ENCODE measurements around the gene ZNF22. TPM values are rescaled to one million over a fixed set of nuclear protein-coding genes. Genes with fewer than 3 reads are reported as not detected.

ZNF22 gene
- total RNA-seq, 1 donor from 2014 or later, result 1.6 TPM

DNA sequence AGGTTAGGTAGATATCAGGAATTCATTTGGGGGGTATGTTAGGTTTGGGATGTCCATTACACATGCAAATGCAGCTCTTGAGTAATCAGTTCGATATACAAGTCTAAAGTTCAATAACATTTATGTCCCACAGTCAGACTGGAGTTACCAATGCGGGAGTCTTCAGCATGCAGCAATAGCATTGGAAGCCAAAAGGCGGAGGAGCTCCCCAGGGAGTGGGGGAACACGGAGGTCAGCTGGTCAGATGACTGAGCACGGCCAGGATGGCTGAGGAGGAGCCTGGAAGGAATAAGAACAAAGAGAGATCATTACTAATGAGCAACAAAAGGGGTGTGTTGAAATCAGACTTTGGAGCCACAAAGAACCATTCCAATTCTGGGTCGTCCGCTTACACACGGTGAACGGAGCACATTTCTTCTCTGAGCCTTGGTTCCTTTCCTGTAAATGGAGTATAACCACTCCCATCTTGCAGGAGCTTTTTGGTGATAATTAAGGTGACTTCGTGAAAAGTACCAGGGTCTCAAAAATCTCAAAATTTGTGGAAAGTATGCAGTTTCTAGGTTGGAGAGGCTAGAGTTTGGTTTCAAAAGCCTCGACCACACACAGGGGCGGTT lies 478 bp upstream of the ZNF22 start:
- intact Hi-C loops (cut with DNase I), result loop anchor here (2.0 to 10.0 kb wide), 3 partner anchors 67 to 672 kb away; partner anchors contain the start of gene ZFAND4
- peak in 1 of 2 donors; percentile 88 for DNase-seq (ENCODE audit: low spot score in 2 of 2)
- Histone ChIP-seq H3K4me1 (peaks cover 7 to 49% of the 10 kb centered on the region in 2 donors), H3K4me3 (peak overlapping the region; percentile 74), H3K27ac (peak overlapping the region; percentile 90 to 93), H3K27me3 (no peaks in the 10 kb centered on the region), H3K9me3 (no peaks in the 10 kb centered on the region), H3K36me3 (peaks cover 0 to 20% of the 10 kb centered on the region in 2 donors)
- no peak for TF ChIP-seq CTCF (IDR thresholded peaks at IDR 0.05)

- intact Hi-C loops (cut with DNase I), result loop anchor here (1.0 to 10.0 kb wide), 5 partner anchors 23 to 671 kb away; partner anchors contain the start of genes DEPP1, RASSF4 and ZFAND4
- peak in 1 of 3 experiments; percentile 11 for TF ChIP-seq CTCF (IDR thresholded peaks at IDR 0.05)
- H3K36me3 ChIP-seq, result peaks cover 0 to 26% of the 10 kb centered on the region in 2 donors
- no peaks in the 10 kb centered on the region for H3K9me3 ChIP-seq
- H3K27ac ChIP-seq, result peak overlapping the region; percentile 90 to 93
- DNase-seq (ENCODE audit: low spot score in 2 of 2), result peak in 1 of 2 donors; percentile 87
- no peaks in the 10 kb centered on the region for H3K27me3 ChIP-seq
- peak overlapping the region; percentile 74 for H3K4me3 ChIP-seq
- H3K4me1 ChIP-seq, result peaks cover 3 to 39% of the 10 kb centered on the region in 2 donors
These were observed 842 bp downstream of the ZNF22 start for GRCh38 chr10:45001381-45002148.

- Histone ChIP-seq H3K4me3 (no peak overlapping the region), H3K27ac (peak overlapping the region; percentile 1 to 7), H3K27me3 (no peaks in the 10 kb centered on the region), H3K9me3 (no peaks in the 10 kb centered on the region), H3K4me1 (peaks cover 0 to 23% of the 10 kb centered on the region in 2 donors), H3K36me3 (peaks cover 0 to 26% of the 10 kb centered on the region in 2 donors)
- intact Hi-C loops (cut with DNase I), result loop anchor here (5.0 to 10.0 kb wide), 2 partner anchors 591 to 669 kb away; partner anchors contain the start of gene ZFAND4
- no peak for DNase-seq (ENCODE audit: low spot score in 2 of 2)
- TF ChIP-seq CTCF (IDR thresholded peaks at IDR 0.05), result no peak
These were observed 2.8 kb downstream of the ZNF22 start for GRCh38 chr10:45003432-45004000.

DNA sequence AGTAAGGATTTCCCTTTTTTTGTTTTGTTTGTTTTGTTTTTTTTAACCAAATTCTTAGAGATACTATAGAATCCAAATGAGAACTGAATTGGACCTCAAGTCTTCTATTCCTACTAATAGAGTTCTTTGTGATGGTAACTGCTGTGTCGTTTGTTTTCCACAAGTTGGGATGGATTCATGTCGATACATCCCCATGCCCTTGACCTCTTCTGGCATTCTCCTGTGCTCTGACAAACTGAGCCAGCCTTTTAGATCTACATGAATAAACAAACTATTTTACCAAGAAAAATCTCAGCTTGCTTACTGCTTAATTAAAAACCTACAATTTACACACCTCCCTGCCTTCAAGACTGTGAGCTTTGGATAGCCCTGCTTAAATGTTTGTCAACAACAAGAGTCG lies 3.9 kb downstream of the ZNF22 start:
- no peak for TF ChIP-seq CTCF (IDR thresholded peaks at IDR 0.05)
- intact Hi-C loops (cut with DNase I), result loop anchor here (5.0 to 10.0 kb wide), 2 partner anchors 590 to 668 kb away; partner anchors contain the start of gene ZFAND4
- H3K9me3 ChIP-seq, result no peaks in the 10 kb centered on the region

DNA sequence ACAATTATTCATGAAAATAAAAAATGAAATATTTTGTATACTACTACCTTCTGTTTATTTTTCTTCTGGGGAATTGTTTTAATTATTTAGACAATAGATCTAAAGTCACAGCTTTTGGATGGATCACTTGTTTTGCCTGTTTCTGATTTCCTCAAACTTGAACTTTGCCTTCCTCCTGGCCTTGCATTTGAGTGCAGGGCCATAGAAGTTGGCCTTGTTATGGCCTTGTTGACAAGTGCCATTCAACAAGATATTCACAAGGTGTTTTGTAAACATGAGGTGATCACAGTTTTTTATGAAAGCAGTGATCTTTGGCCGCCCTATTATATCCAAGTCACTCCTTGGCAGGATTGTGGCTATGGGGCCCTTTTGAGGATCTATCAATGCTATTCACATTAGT lies 4.6 kb downstream of the ZNF22 start:
- Histone ChIP-seq H3K9me3 (no peaks in the 10 kb centered on the region), H3K36me3 (peaks cover 0 to 26% of the 10 kb centered on the region in 2 donors), H3K4me3 (no peak overlapping the region), H3K27me3 (no peaks in the 10 kb centered on the region), H3K4me1 (peaks cover 0 to 13% of the 10 kb centered on the region in 2 donors), H3K27ac (no peak overlapping the region)
- intact Hi-C loops (cut with DNase I), result loop anchor here (10.0 kb wide), 1 partner anchor 590 kb away; no protein-coding TSS in a partner anchor
- no peak for TF ChIP-seq CTCF (IDR thresholded peaks at IDR 0.05)
- DNase-seq (ENCODE audit: low spot score in 2 of 2), result no peak

More for the DNA sequence above, 3.9 kb downstream of the ZNF22 start:
- H3K27me3 ChIP-seq, result no peaks in the 10 kb centered on the region
- H3K4me3 ChIP-seq, result no peak overlapping the region
- peaks cover 0 to 20% of the 10 kb centered on the region in 2 donors for H3K4me1 ChIP-seq
- peaks cover 0 to 26% of the 10 kb centered on the region in 2 donors for H3K36me3 ChIP-seq
- no peak overlapping the region for H3K27ac ChIP-seq
- DNase-seq (ENCODE audit: low spot score in 2 of 2), result no peak
